ENCODE data around the gene TMEM221. TPM values are rescaled to one million over a fixed set of nuclear protein-coding genes. Genes with fewer than 3 reads are reported as not detected.

The TMEM221 gene
- total RNA-seq, 1 donor from 2014 or later, result 0.57 TPM

GRCh38 chr19:17406046-17406886 is 42.2 kb downstream of the TMEM221 start:
- Mint-ChIP-seq H3K27ac (ENCODE audit: unreplicated experiment) (no peak overlapping the region), H3K27me3 (ENCODE audit: low read depth) (peaks cover 3% of the 10 kb centered on the region), H3K36me3 (ENCODE audit: low read depth) (no peaks in the 10 kb centered on the region), H3K4me1 (ENCODE audit: low read depth) (peaks cover 14% of the 10 kb centered on the region), H3K9me3 (ENCODE audit: low read depth) (no peaks in the 10 kb centered on the region), H3K4me3 (ENCODE audit: unreplicated experiment) (no peak overlapping the region)
- DNase-seq (ENCODE audit: low spot score), result no peak
- no peak for TF ChIP-seq CTCF (IDR thresholded peaks at IDR 0.05)

- H3K27ac Mint-ChIP-seq (ENCODE audit: unreplicated experiment), result no peak within 1 kb of the TSS
- no peaks in the 10 kb centered on the region for H3K36me3 Mint-ChIP-seq (ENCODE audit: low read depth)
These were observed 43.0 kb downstream of the TMEM221 start, which contains the start of gene BST2 for GRCh38 chr19:17405250-17406045. Gene BST2 (minus strand): TSS chr19:17405630. CDS start chr19:17405575, 55 bp downstream.

GRCh38 chr19:17404621-17405249 is 43.7 kb downstream of the TMEM221 start:
- no peak for TF ChIP-seq CTCF (IDR thresholded peaks at IDR 0.05)
- no peak for DNase-seq (ENCODE audit: low spot score)
- Mint-ChIP-seq H3K4me1 (ENCODE audit: low read depth) (peaks cover 14% of the 10 kb centered on the region), H3K9me3 (ENCODE audit: low read depth) (no peaks in the 10 kb centered on the region), H3K36me3 (ENCODE audit: low read depth) (no peaks in the 10 kb centered on the region), H3K27ac (ENCODE audit: unreplicated experiment) (no peak overlapping the region), H3K4me3 (ENCODE audit: unreplicated experiment) (no peak overlapping the region), H3K27me3 (ENCODE audit: low read depth) (peaks cover 3% of the 10 kb centered on the region)

More at GRCh38 chr19:17405250-17406045, 43.0 kb downstream of the TMEM221 start, which contains the start of gene BST2:
- no peak within 1 kb of the TSS for H3K4me3 Mint-ChIP-seq (ENCODE audit: unreplicated experiment)
- peaks cover 14% of the 10 kb centered on the region for H3K4me1 Mint-ChIP-seq (ENCODE audit: low read depth)
- peaks cover 3% of the 10 kb centered on the region for H3K27me3 Mint-ChIP-seq (ENCODE audit: low read depth)
- no peaks in the 10 kb centered on the region for H3K9me3 Mint-ChIP-seq (ENCODE audit: low read depth)
- DNase-seq (ENCODE audit: low spot score), result no peak
- no peak for TF ChIP-seq CTCF (IDR thresholded peaks at IDR 0.05)

- DNase-seq (ENCODE audit: low spot score), result no peak
- TF ChIP-seq CTCF (IDR thresholded peaks at IDR 0.05), result no peak
- H3K36me3 Mint-ChIP-seq (ENCODE audit: low read depth), result no peaks in the 10 kb centered on the region
- no peaks in the 10 kb centered on the region for H3K9me3 Mint-ChIP-seq (ENCODE audit: low read depth)
- peaks cover 14% of the 10 kb centered on the region for H3K4me1 Mint-ChIP-seq (ENCODE audit: low read depth)
- peaks cover 3% of the 10 kb centered on the region for H3K27me3 Mint-ChIP-seq (ENCODE audit: low read depth)
- H3K4me3 Mint-ChIP-seq (ENCODE audit: unreplicated experiment), result no peak overlapping the region
- no peak overlapping the region for H3K27ac Mint-ChIP-seq (ENCODE audit: unreplicated experiment)
These were observed 44.5 kb downstream of the TMEM221 start for GRCh38 chr19:17404015-17404414.
